Heart right ventricle (tissue), 16 donors: ENCODE data around the gene CDC7. TPM values are rescaled to one million over a fixed set of nuclear protein-coding genes. Genes with fewer than 3 reads are reported as not detected.

Experiments used
- ATAC-seq, 8 donors: fragments of 200-7000 bp; cut with Tn5 transposase; one replicate each; pipeline ENCODE4 v1.9.1; 2020; ENCODE audit warnings: mild to moderate bottlenecking in 8 of 8, moderate library complexity in 8 of 8, moderate number of reproducible peaks in 1 of 8
- DNase-seq, 2 donors: peaks; one replicate each; pipeline ENCODE4 v3.0.0-alpha.2; 2020
- H3K27ac ChIP-seq, 10 donors: fragments of 200-600 bp; sonication (generic) in 2 of 10; one replicate each; pipeline versions ENCODE4 v1.5.0 to v1.8.0; 2020 to 2022; ENCODE audit warnings: mild to moderate bottlenecking in 3 of 10
- H3K27me3 ChIP-seq, 7 donors: fragments of 200-600 bp; one replicate each; pipeline ENCODE4 v1.8.0; 2021 to 2022; ENCODE audit warnings: mild to moderate bottlenecking in 2 of 7
- H3K36me3 ChIP-seq, 9 donors: fragments of 200-600 bp; sonication (generic) in 1 of 9; one replicate each; pipeline versions ENCODE4 v1.5.0 to v1.8.0; 2020 to 2022; ENCODE audit warnings: mild to moderate bottlenecking in 2 of 9
- H3K4me1 ChIP-seq, 9 donors: fragments of 200-600 bp; sonication (generic) in 1 of 9; one replicate each; pipeline versions ENCODE4 v1.5.0 to v1.8.0; 2020 to 2022; ENCODE audit warnings: mild to moderate bottlenecking in 4 of 9
- H3K4me3 ChIP-seq, 10 donors: fragments of 200-600 bp; sonication (generic) in 2 of 10; one replicate each; pipeline versions ENCODE4 v1.5.0 to v1.8.0; 2020 to 2022; ENCODE audit warnings: mild to moderate bottlenecking in 7 of 10, moderate library complexity in 2 of 10
- H3K9me3 ChIP-seq, 11 donors: fragments of 200-600 bp in 10 of 11; sonication (generic) in 2 of 11; one replicate each; pipeline versions ENCODE4 v1.5.0 to v1.8.0; 2013 to 2022; ENCODE audit warnings: mild to moderate bottlenecking in 2 of 11, control low read depth in 1 of 11, moderate library complexity in 1 of 11
- CTCF ChIP-seq, 9 donors: fragments of 200-600 bp; sonication (generic) in 2 of 9; IDR thresholded peaks; one replicate each; pipeline versions ENCODE4 v1.5.0 to v1.8.0; 2021 to 2022; ENCODE audit warnings: antibody characterized with exemption in 9 of 9, mild to moderate bottlenecking in 5 of 9, moderate library complexity in 1 of 9
- WGBS, 2 donors: extraction: QIAGEN DNeasy Blood & Tissue Kit; methylation state at CpG; one replicate each; pipeline ENCODE4 v1.1.7; 2013; ENCODE audit warnings: inconsistent platforms in 1 of 2; 5-methylcytosine and 5-hydroxymethylcytosine counted together
- intact Hi-C, 10 donors: fragments of 100-400 bp; cut with DNase I; formaldehyde crosslinking; loops; one replicate each; pipeline versions ENCODE4 v1.11.1 to v1.14.2; 2022
- polyA plus RNA-seq, 2 donors: library from polyadenylated mRNA; stranded (reverse); fragments of 200-250 nt; gene quantifications; one replicate each; pipeline ENCODE4 v1.2.3, GENCODE V29; 2013
- total RNA-seq, 10 donors: library from RNA; stranded (reverse); fragmentation: NEBNext Ultra II Directional in 3 of 10; extraction: Animal tissue kit (Norgen Biotek cat#: 25700) in 3 of 10; gene quantifications; one replicate each; pipeline versions ENCODE4 v1.2.1 to v1.2.4, GENCODE V29; 2021 to 2023
- donor health status: Arrhythmogenic right ventricular cardiomyopathy.
- donor health status: ischemic (EF 13 %, LVEDD 7.1; RV severe dilation, severe dysfunction).
- donor health status: healthy with polysubstance abuse.
- donor health status: DM: no; HTN: yes; CAD: no.
- donor health status: DM: no; HTN: no; CAD: no.
- donor health status: ischemic (EF 25% LVEDD 6.9; RV normal size, moderate dysfunction).
- donor health status: ischemic (EF 25% LVEDD 5.7; RV mildly dilated, moderate dysfunction).
- donor health status: healthy.
- donor health status: DM: yes; HTN: yes; CAD: no.
- donor health status: Ischemic cardiomyopathy.
- donor health status: ischemic (EF 35%, LVEDD 5.7; RV mildly dilated, moderate dysfunction).
- donor health status: nonischemic (EF 11% LVEDD 7.7; RV severe dilation, severe dysfunction).
- donor health status: DM: yes; HTN: yes; CAD: no.
- donor health status: PGD.
- donor health status: ischemic (EF 29% LVEDD 5.4; RV normal size, mild dysfunction).
- donor health status: nonischemic (EF 23%, LVEDD 6.1; RV moderate dilation, normal function).

Gene CDC7
- total and polyA plus RNA-seq, 12 donors = 0.26 to 4.0 (median 0.79) TPM

GRCh38 chr1:91541918-91542533 is 41.4 kb downstream of the CDC7 start:
- H3K4me1 ChIP-seq = peaks cover 0 to 8% (median 6%) of the 10 kb centered on the region in 9 donors
- no peak overlapping the region for H3K4me3 ChIP-seq
- peaks cover 0 to 6% (median 0%) of the 10 kb centered on the region in 7 donors for H3K27me3 ChIP-seq
- no peak for TF ChIP-seq CTCF (IDR thresholded peaks at IDR 0.05)
- H3K27ac ChIP-seq = no peak overlapping the region
- DNase-seq = no peak
- H3K9me3 ChIP-seq = no peaks in the 10 kb centered on the region
- no peaks in the 10 kb centered on the region for H3K36me3 ChIP-seq
- WGBS, 2 donors = 83 to 88% methylated on average over 5 of the region's 5 CpGs
- no peak for ATAC-seq
- intact Hi-C loops = no loop called here

- 82 to 85% methylated on average over 13 of the region's 13 CpGs for WGBS, 2 donors
- intact Hi-C loops = no loop called here
- no peak for TF ChIP-seq CTCF (IDR thresholded peaks at IDR 0.05)
- H3K4me3 ChIP-seq = no peak overlapping the region
- H3K4me1 ChIP-seq = peaks cover 0 to 16% (median 0%) of the 10 kb centered on the region in 9 donors
- DNase-seq (no peak), ATAC-seq (peak in 2 of 8 donors; percentile 15 to 26)
- H3K36me3 ChIP-seq = no peaks in the 10 kb centered on the region
- H3K9me3 ChIP-seq = no peaks in the 10 kb centered on the region
- H3K27ac ChIP-seq = no peak overlapping the region
- H3K27me3 ChIP-seq = peaks cover 0 to 11% (median 0%) of the 10 kb centered on the region in 7 donors
Observed at GRCh38 chr1:91545506-91546300, 45.1 kb downstream of the CDC7 start.

GRCh38 chr1:91546301-91546581 is 45.6 kb downstream of the CDC7 start:
- DNase-seq (no peak), ATAC-seq (peak in 1 of 8 donors; percentile 38)
- Histone ChIP-seq H3K36me3 (no peaks in the 10 kb centered on the region), H3K9me3 (no peaks in the 10 kb centered on the region), H3K27me3 (peaks cover 0 to 11% (median 0%) of the 10 kb centered on the region in 7 donors), H3K27ac (no peak overlapping the region), H3K4me3 (no peak overlapping the region), H3K4me1 (peaks cover 0 to 16% (median 0%) of the 10 kb centered on the region in 9 donors)
- no peak for TF ChIP-seq CTCF (IDR thresholded peaks at IDR 0.05)
- 87 to 91% methylated on average over 18 of the region's 18 CpGs for WGBS, 2 donors
- intact Hi-C loops = no loop called here

GRCh38 chr1:91546876-91547275 is 46.2 kb downstream of the CDC7 start:
- Histone ChIP-seq H3K27ac (no peak overlapping the region), H3K27me3 (peaks cover 0 to 11% (median 0%) of the 10 kb centered on the region in 7 donors), H3K36me3 (no peaks in the 10 kb centered on the region), H3K4me1 (peaks cover 0 to 18% (median 0%) of the 10 kb centered on the region in 9 donors), H3K4me3 (no peak overlapping the region), H3K9me3 (no peaks in the 10 kb centered on the region)
- 90 to 92% methylated on average over 19 of the region's 19 CpGs for WGBS, 2 donors
- DNase-seq (no peak), ATAC-seq (peak in 2 of 8 donors; percentile 33 to 37)
- TF ChIP-seq CTCF (IDR thresholded peaks at IDR 0.05) = peak in 2 of 9 donors; percentile 25 to 38
- intact Hi-C loops = no loop called here
